OCI-LY3 (cell line): ENCODE results near the gene GPR89B.
"Not testable (repeated sequence)": the region's sequence is repeated elsewhere in the genome, so short reads cannot be mapped to it uniquely, and the experiment has no call there.

ENCODE experiments used
- EZH2phosphoT487 ChIP-seq: fragments of 200-600 bp; shearing (Covaris generic); IDR thresholded peaks from 2 replicates; pipeline ENCODE4 v1.6.1; 2018; ENCODE audit warnings: antibody characterized with exemption, mixed run types, low read depth
- TF ChIP-seq, protein P1 (sequence below): fragments of 200-600, 300-600 bp; sonication (generic); IDR thresholded peaks from 2 replicates; pipeline ENCODE4 v1.5.1; 2014; ENCODE audit warnings: antibody characterized with exemption, low read length, low read depth

DNA sequence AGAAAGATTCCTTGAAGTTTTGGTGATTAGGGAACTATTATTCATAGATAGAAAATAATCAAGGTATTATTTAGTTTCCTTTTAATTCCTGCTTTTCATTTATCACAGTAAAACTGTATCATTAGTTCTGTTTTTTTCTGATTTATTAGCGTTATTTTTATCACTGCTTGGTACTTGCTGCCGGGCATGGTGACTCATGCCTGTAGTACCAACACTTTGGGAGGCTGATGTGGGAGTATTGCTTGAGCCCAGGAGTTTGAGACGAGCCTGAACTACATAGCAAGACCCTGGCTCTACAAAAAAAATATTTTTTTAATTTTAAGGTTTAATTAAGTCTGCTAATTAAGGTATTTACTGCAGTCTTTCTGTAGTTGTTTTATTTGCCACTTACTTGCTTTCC is 59.7 kb downstream of the GPR89B start:
- TF ChIP-seq, protein P1, sequence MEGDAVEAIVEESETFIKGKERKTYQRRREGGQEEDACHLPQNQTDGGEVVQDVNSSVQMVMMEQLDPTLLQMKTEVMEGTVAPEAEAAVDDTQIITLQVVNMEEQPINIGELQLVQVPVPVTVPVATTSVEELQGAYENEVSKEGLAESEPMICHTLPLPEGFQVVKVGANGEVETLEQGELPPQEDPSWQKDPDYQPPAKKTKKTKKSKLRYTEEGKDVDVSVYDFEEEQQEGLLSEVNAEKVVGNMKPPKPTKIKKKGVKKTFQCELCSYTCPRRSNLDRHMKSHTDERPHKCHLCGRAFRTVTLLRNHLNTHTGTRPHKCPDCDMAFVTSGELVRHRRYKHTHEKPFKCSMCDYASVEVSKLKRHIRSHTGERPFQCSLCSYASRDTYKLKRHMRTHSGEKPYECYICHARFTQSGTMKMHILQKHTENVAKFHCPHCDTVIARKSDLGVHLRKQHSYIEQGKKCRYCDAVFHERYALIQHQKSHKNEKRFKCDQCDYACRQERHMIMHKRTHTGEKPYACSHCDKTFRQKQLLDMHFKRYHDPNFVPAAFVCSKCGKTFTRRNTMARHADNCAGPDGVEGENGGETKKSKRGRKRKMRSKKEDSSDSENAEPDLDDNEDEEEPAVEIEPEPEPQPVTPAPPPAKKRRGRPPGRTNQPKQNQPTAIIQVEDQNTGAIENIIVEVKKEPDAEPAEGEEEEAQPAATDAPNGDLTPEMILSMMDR: not testable (repeated sequence)
- not testable (repeated sequence) for TF ChIP-seq EZH2phosphoT487
